Activated CD8-positive, alpha-beta T cell treated with anti-CD3 and anti-CD28 coated beads for 36 hours (primary cell): ENCODE data around the gene CGNL1. TPM values are rescaled to one million over a fixed set of nuclear protein-coding genes. Genes with fewer than 3 reads are reported as not detected.

Source experiments
- ATAC-seq: fragments of 200-7000 bp; cut with Tn5 transposase; one replicate; pipeline ENCODE4 v1.10.0; 2021; ENCODE audit warnings: mild to moderate bottlenecking, moderate library complexity
- CTCF ChIA-PET: fragments of 350-600 bp; sonication (Branson Sonifier 250); formaldehyde crosslinking; loops from one replicate; lab custom pipeline; 2021; ENCODE audit warnings: antibody characterized with exemption; lab: Charles Lee
- POLR2A ChIA-PET: fragments of 350-600 bp; sonication (Branson Sonifier 250); formaldehyde crosslinking; loops from one replicate; lab custom pipeline; 2021; ENCODE audit warnings: antibody characterized with exemption; lab: Charles Lee
- DNase-seq: peaks from one replicate; pipeline ENCODE4 v3.0.0-alpha.2; 2020
- H3K27ac Mint-ChIP-seq: one replicate; pipeline ENCODE4 v1.8.0; 2021; ENCODE audit warnings: mild to moderate bottlenecking, mixed read lengths
- H3K27me3 Mint-ChIP-seq: one replicate; pipeline ENCODE4 v1.8.0; 2021; ENCODE audit warnings: mixed read lengths
- H3K36me3 Mint-ChIP-seq: one replicate; pipeline ENCODE4 v1.8.0; 2021; ENCODE audit warnings: low read depth, mixed read lengths
- H3K4me1 Mint-ChIP-seq: one replicate; pipeline ENCODE4 v1.8.0; 2021; ENCODE audit warnings: low read depth, mixed read lengths
- H3K4me3 Mint-ChIP-seq: one replicate; pipeline ENCODE4 v1.8.0; 2021; ENCODE audit warnings: mild to moderate bottlenecking, moderate library complexity, mixed read lengths
- H3K9me3 Mint-ChIP-seq: one replicate; pipeline ENCODE4 v1.8.0; 2021; ENCODE audit warnings: mixed read lengths
- intact Hi-C: fragments of 100-400 bp; cut with micrococcal nuclease; formaldehyde crosslinking; loops from one replicate; pipeline ENCODE4 v1.10.0; 2022
- total RNA-seq, 2 experiments: library from RNA; stranded (reverse); gene quantifications; one replicate each; pipeline ENCODE4 v1.2.3, GENCODE V29; 2021
- TF ChIP-seq, protein P1 (sequence below): fragments of 200-600 bp; IDR thresholded peaks from one replicate; pipeline ENCODE4 v1.8.0; 2022; ENCODE audit warnings: antibody characterized with exemption, mild to moderate bottlenecking

The CGNL1 gene
- total RNA-seq, 2 experiments from 2014 or later = not detected

DNA sequence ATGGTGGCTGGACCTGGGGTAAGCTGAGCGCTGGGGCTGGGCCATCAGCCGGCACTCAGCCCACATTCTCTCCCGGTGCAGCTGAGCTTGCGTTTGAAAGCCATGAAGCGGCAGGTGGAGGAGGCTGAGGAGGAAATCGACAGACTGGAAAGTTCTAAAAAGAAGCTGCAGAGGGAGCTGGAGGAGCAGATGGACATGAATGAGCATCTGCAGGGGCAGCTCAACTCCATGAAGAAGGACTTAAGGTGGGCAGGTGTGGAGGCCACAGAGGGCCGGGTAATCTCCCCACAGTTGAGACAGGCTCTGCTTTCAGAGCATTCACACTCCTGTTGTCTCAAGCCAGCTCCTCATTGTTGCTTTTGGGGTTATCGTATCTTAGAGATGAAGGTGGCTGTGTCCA is 169.7 kb downstream of the CGNL1 start:
- ChIA-PET POLR2A (no interaction called here), CTCF (interaction anchor here (0.9 to 2.2 kb wide), 5 partner anchors 14 to 205 kb away, joined by 3 to 9 read pairs (median 4); no protein-coding TSS in a partner anchor)
- TF ChIP-seq, protein P1, sequence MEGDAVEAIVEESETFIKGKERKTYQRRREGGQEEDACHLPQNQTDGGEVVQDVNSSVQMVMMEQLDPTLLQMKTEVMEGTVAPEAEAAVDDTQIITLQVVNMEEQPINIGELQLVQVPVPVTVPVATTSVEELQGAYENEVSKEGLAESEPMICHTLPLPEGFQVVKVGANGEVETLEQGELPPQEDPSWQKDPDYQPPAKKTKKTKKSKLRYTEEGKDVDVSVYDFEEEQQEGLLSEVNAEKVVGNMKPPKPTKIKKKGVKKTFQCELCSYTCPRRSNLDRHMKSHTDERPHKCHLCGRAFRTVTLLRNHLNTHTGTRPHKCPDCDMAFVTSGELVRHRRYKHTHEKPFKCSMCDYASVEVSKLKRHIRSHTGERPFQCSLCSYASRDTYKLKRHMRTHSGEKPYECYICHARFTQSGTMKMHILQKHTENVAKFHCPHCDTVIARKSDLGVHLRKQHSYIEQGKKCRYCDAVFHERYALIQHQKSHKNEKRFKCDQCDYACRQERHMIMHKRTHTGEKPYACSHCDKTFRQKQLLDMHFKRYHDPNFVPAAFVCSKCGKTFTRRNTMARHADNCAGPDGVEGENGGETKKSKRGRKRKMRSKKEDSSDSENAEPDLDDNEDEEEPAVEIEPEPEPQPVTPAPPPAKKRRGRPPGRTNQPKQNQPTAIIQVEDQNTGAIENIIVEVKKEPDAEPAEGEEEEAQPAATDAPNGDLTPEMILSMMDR = no peak
- H3K9me3 Mint-ChIP-seq = no peaks in the 10 kb centered on the region
- ATAC-seq = no peak
- H3K27ac Mint-ChIP-seq = no peak overlapping the region
- no peak for DNase-seq
- no peaks in the 10 kb centered on the region for H3K36me3 Mint-ChIP-seq
- no peak overlapping the region for H3K4me3 Mint-ChIP-seq
- no peaks in the 10 kb centered on the region for H3K4me1 Mint-ChIP-seq
- no peaks in the 10 kb centered on the region for H3K27me3 Mint-ChIP-seq
- intact Hi-C loops = no loop called here

DNA sequence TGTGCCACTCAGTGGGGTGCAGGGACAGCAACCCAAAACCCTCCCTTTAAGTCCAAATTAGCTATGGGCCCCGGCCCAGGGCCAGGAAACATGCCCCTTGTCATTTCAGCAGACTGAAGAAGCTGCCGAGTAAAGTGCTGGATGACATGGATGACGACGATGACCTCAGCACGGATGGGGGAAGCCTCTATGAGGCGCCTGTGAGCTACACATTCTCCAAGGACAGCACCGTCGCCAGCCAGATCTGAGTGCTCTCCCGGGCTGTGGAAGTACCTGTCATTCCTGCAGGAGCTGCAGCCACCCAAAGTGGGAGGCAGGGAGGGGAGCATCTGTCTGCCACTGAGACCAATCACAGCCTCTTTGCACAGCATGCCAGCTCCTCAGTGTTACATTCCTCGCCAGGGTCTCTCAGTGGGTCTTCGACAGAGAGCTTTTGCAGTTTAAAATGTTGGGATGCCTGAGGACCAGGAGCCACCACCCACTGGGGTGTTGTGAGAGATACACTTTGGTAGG is 171.0 kb downstream of the CGNL1 start:
- Mint-ChIP-seq H3K36me3 (no peaks in the 10 kb centered on the region), H3K27ac (no peak overlapping the region), H3K4me1 (no peaks in the 10 kb centered on the region), H3K9me3 (no peaks in the 10 kb centered on the region), H3K27me3 (no peaks in the 10 kb centered on the region), H3K4me3 (no peak overlapping the region)
- ChIA-PET CTCF (interaction anchor here (1.0 to 1.7 kb wide), 2 partner anchors 13 to 14 kb away, joined by 3 to 8 read pairs; no protein-coding TSS in a partner anchor), POLR2A (interaction anchor here (1.1 kb wide), 1 partner anchor 10 kb away, joined by 3 read pairs; no protein-coding TSS in a partner anchor)
- intact Hi-C loops = no loop called here
- TF ChIP-seq, protein P1 = no peak
- DNase-seq (no peak), ATAC-seq (no peak)

DNA sequence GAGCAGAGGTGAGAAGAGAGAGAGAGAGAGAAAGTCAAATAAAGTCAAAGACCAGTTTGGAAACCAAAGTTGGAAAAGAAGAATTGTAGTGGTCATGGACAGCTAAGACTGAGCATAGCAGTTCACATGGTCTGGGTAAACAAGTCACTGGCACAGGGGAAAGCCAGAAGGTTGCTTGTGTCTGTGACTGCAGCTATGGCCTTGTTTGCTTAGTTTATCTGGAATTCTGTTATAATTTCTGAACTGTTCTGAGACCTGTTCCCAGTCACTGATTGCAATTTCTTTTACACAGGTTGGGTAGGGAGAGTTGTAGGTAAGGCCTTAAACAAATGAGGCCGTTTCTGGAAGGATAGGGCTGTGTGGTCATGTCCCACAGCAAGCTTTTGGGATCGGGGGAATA is 172.0 kb downstream of the CGNL1 start:
- CTCF ChIA-PET = interaction anchor here (1.0 to 1.7 kb wide), 2 partner anchors 12 to 13 kb away, joined by 3 to 8 read pairs; no protein-coding TSS in a partner anchor
- POLR2A ChIA-PET = interaction anchor here (0.8 kb wide), 1 partner anchor 9 kb away, joined by 3 read pairs; no protein-coding TSS in a partner anchor
- Mint-ChIP-seq H3K4me1 (no peaks in the 10 kb centered on the region), H3K27ac (no peak overlapping the region), H3K36me3 (no peaks in the 10 kb centered on the region), H3K27me3 (no peaks in the 10 kb centered on the region), H3K9me3 (no peaks in the 10 kb centered on the region), H3K4me3 (no peak overlapping the region)
- intact Hi-C loops = no loop called here
- no peak for ATAC-seq
- TF ChIP-seq, protein P1 = no peak
- no peak for DNase-seq

DNA sequence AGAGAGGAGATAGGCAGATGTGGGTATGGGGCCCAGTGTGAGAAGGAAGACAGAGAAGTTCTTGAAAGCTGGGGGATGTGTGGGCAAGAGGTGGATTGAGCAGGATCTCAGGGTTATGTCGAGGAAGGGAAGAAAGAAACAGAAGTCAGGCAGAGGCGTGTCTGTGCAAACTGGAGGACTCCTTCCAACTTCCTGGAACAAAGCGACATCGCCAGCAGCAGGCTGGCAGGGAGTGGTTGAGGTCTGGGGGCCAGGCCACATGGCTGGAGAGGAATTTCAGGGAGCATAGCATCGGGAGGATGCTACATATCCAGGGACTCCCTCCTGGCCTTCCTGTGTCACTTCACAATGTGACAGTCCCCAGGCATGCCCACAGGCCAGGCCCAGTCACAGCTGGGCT is 172.5 kb downstream of the CGNL1 start:
- no peaks in the 10 kb centered on the region for H3K36me3 Mint-ChIP-seq
- H3K4me3 Mint-ChIP-seq = no peak overlapping the region
- CTCF ChIA-PET = no interaction called here
- H3K4me1 Mint-ChIP-seq = no peaks in the 10 kb centered on the region
- TF ChIP-seq, protein P1 = no peak
- POLR2A ChIA-PET = interaction anchor here (0.8 kb wide), 1 partner anchor 9 kb away, joined by 3 read pairs; no protein-coding TSS in a partner anchor
- DNase-seq = no peak
- intact Hi-C loops = no loop called here
- no peaks in the 10 kb centered on the region for H3K27me3 Mint-ChIP-seq
- ATAC-seq = no peak
- H3K9me3 Mint-ChIP-seq = no peaks in the 10 kb centered on the region
- H3K27ac Mint-ChIP-seq = no peak overlapping the region

DNA sequence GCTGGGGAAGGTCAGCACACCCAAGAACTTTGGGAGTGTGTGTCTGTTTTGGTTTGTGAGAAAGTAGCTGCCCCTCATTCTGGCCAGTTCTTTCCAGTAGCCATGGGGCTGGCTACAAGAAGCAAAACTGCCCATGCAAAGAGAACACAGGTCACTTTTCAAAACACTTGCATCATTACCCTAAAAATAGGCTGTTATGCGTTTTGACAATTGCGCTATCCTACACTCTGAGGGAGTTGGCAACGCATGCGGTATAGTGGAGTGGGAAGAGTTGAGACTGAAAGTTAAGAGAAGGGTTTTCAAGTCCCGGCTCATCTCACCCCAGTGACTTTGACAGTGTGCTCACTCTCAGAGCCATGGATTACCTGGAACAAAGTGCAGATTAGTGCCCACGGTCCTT is 173.6 kb downstream of the CGNL1 start:
- POLR2A ChIA-PET = no interaction called here
- H3K27ac Mint-ChIP-seq = no peak overlapping the region
- no peaks in the 10 kb centered on the region for H3K4me1 Mint-ChIP-seq
- no peaks in the 10 kb centered on the region for H3K36me3 Mint-ChIP-seq
- TF ChIP-seq, protein P1 = no peak
- CTCF ChIA-PET = interaction anchor here (0.9 kb wide), 1 partner anchor 8 kb away, joined by 5 read pairs; no protein-coding TSS in a partner anchor
- intact Hi-C loops = no loop called here
- H3K27me3 Mint-ChIP-seq = no peaks in the 10 kb centered on the region
- H3K9me3 Mint-ChIP-seq = no peaks in the 10 kb centered on the region
- DNase-seq = no peak
- ATAC-seq = no peak
- no peak overlapping the region for H3K4me3 Mint-ChIP-seq
